Right lung (tissue), 5 donors: Measurements from ENCODE around the gene FA2H. TPM values are rescaled to one million over a fixed set of nuclear protein-coding genes. Genes with fewer than 3 reads are reported as not detected.
"Not testable (repeated sequence)": the region's sequence is repeated elsewhere in the genome, so short reads cannot be mapped to it uniquely, and the experiment has no call there.

Experiments
- DNase-seq, 2 donors: peaks; one replicate each; pipeline ENCODE4 v3.0.0-alpha.2; 2013
- polyA plus RNA-seq, 5 donors: library from polyadenylated mRNA; unstranded; fragments of 120-200 nt; gene quantifications; one replicate each; pipeline versions ENCODE4 v1.2.1 to v1.2.3, GENCODE V29; 2013; ENCODE audit warnings: inconsistent platforms in 1 of 5, low replicate concordance in 1 of 5; ENCODE audit not compliant: insufficient read length in 5 of 5, insufficient read depth in 1 of 5

Gene FA2H
- polyA plus RNA-seq, 5 donors = 3.4 to 5.5 (median 4.4) TPM

- DNase-seq = no peak
These were observed 2.8 kb downstream of the FA2H start for GRCh38 chr16:74771656-74772315.

GRCh38 chr16:74770831-74771526 lies 3.6 kb downstream of the FA2H start:
- DNase-seq = no peak

GRCh38 chr16:74769586-74770190 lies 4.9 kb downstream of the FA2H start:
- DNase-seq = peak in 1 of 2 donors; percentile 3

GRCh38 chr16:74768239-74768638 lies 6.4 kb downstream of the FA2H start:
- no peak for DNase-seq

- no peak for DNase-seq
These were observed 6.9 kb downstream of the FA2H start for GRCh38 chr16:74767749-74768148.

- DNase-seq = no peak
These were observed 7.9 kb downstream of the FA2H start for GRCh38 chr16:74766729-74767128.

- DNase-seq = not testable (repeated sequence)
These were observed 10.4 kb downstream of the FA2H start for GRCh38 chr16:74764184-74764583.

GRCh38 chr16:74761665-74762064 lies 13.0 kb downstream of the FA2H start:
- DNase-seq = no peak

- no peak for DNase-seq
These were observed 14.4 kb downstream of the FA2H start for GRCh38 chr16:74760007-74760767.

- no peak for DNase-seq
These were observed 15.1 kb downstream of the FA2H start for GRCh38 chr16:74759564-74759963.

GRCh38 chr16:74758801-74759200 lies 15.8 kb downstream of the FA2H start:
- DNase-seq = no peak

GRCh38 chr16:74757349-74757748 lies 17.3 kb downstream of the FA2H start:
- no peak for DNase-seq

- DNase-seq = no peak
These were observed 18.4 kb downstream of the FA2H start for GRCh38 chr16:74756203-74756602.

GRCh38 chr16:74753180-74753579 lies 21.4 kb downstream of the FA2H start:
- DNase-seq = no peak

- no peak for DNase-seq
These were observed 21.9 kb downstream of the FA2H start for GRCh38 chr16:74752756-74753155.

- DNase-seq = no peak
These were observed 22.4 kb downstream of the FA2H start for GRCh38 chr16:74752258-74752657.

GRCh38 chr16:74751658-74752057 lies 23.0 kb downstream of the FA2H start:
- DNase-seq = no peak

GRCh38 chr16:74749291-74750055 lies 25.1 kb downstream of the FA2H start:
- no peak for DNase-seq

- DNase-seq = no peak
These were observed 26.0 kb downstream of the FA2H start for GRCh38 chr16:74748616-74749026.

GRCh38 chr16:74747716-74748615 lies 26.7 kb downstream of the FA2H start:
- DNase-seq = no peak

GRCh38 chr16:74745926-74746325 lies 28.7 kb downstream of the FA2H start:
- no peak for DNase-seq
